Activated CD8-positive, alpha-beta T cell treated with anti-CD3 and anti-CD28 coated beads for 36 hours (primary cell): Measurements from ENCODE around the gene PIK3AP1. TPM values are rescaled to one million over a fixed set of nuclear protein-coding genes. Genes with fewer than 3 reads are reported as not detected.
A peak's percentile ranks its signal among the peaks of the same experiment; 100 is the strongest.

Experiments used
- ATAC-seq: fragments of 200-7000 bp; cut with Tn5 transposase; one replicate; pipeline ENCODE4 v1.10.0; 2021; ENCODE audit warnings: mild to moderate bottlenecking, moderate library complexity
- CTCF ChIA-PET: fragments of 350-600 bp; sonication (Branson Sonifier 250); formaldehyde crosslinking; loops from one replicate; lab custom pipeline; 2021; ENCODE audit warnings: antibody characterized with exemption; lab: Charles Lee
- POLR2A ChIA-PET: fragments of 350-600 bp; sonication (Branson Sonifier 250); formaldehyde crosslinking; loops from one replicate; lab custom pipeline; 2021; ENCODE audit warnings: antibody characterized with exemption; lab: Charles Lee
- DNase-seq: peaks from one replicate; pipeline ENCODE4 v3.0.0-alpha.2; 2020
- H3K27ac Mint-ChIP-seq: one replicate; pipeline ENCODE4 v1.8.0; 2021; ENCODE audit warnings: mild to moderate bottlenecking, mixed read lengths
- H3K27me3 Mint-ChIP-seq: one replicate; pipeline ENCODE4 v1.8.0; 2021; ENCODE audit warnings: mixed read lengths
- H3K36me3 Mint-ChIP-seq: one replicate; pipeline ENCODE4 v1.8.0; 2021; ENCODE audit warnings: low read depth, mixed read lengths
- H3K4me1 Mint-ChIP-seq: one replicate; pipeline ENCODE4 v1.8.0; 2021; ENCODE audit warnings: low read depth, mixed read lengths
- H3K4me3 Mint-ChIP-seq: one replicate; pipeline ENCODE4 v1.8.0; 2021; ENCODE audit warnings: mild to moderate bottlenecking, moderate library complexity, mixed read lengths
- H3K9me3 Mint-ChIP-seq: one replicate; pipeline ENCODE4 v1.8.0; 2021; ENCODE audit warnings: mixed read lengths
- intact Hi-C: fragments of 100-400 bp; cut with micrococcal nuclease; formaldehyde crosslinking; loops from one replicate; pipeline ENCODE4 v1.10.0; 2022
- total RNA-seq, 2 experiments: library from RNA; stranded (reverse); gene quantifications; one replicate each; pipeline ENCODE4 v1.2.3, GENCODE V29; 2021
- TF ChIP-seq, protein P1 (sequence below): fragments of 200-600 bp; IDR thresholded peaks from one replicate; pipeline ENCODE4 v1.8.0; 2022; ENCODE audit warnings: antibody characterized with exemption, mild to moderate bottlenecking

Gene PIK3AP1
- total RNA-seq, 2 experiments from 2014 or later = 4.1 to 4.7 TPM

DNA sequence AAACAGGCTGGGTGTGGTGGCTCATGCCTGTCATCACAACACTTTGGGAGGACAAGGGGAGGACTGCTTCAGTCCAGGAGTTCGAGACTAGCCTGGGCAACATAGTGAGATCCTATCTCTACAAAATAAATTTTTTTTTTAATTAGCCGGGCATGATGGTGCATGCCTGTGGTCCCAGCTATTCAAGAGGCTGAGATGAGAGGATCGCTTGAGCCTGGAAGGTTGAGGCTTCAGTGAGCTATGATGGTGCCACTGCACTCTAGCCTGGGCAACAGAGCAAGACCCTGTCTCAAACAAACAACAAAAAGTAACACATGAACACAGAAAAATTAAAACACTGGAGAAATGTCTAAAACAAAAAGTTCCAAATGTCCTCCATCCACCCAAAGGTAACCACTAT is 22.9 kb downstream of the PIK3AP1 start:
- Mint-ChIP-seq H3K27ac (no peak overlapping the region), H3K36me3 (no peaks in the 10 kb centered on the region), H3K4me1 (peaks cover 27% of the 10 kb centered on the region), H3K9me3 (no peaks in the 10 kb centered on the region), H3K4me3 (no peak overlapping the region), H3K27me3 (no peaks in the 10 kb centered on the region)
- intact Hi-C loops = no loop called here
- no peak for DNase-seq
- TF ChIP-seq, protein P1, sequence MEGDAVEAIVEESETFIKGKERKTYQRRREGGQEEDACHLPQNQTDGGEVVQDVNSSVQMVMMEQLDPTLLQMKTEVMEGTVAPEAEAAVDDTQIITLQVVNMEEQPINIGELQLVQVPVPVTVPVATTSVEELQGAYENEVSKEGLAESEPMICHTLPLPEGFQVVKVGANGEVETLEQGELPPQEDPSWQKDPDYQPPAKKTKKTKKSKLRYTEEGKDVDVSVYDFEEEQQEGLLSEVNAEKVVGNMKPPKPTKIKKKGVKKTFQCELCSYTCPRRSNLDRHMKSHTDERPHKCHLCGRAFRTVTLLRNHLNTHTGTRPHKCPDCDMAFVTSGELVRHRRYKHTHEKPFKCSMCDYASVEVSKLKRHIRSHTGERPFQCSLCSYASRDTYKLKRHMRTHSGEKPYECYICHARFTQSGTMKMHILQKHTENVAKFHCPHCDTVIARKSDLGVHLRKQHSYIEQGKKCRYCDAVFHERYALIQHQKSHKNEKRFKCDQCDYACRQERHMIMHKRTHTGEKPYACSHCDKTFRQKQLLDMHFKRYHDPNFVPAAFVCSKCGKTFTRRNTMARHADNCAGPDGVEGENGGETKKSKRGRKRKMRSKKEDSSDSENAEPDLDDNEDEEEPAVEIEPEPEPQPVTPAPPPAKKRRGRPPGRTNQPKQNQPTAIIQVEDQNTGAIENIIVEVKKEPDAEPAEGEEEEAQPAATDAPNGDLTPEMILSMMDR = no peak
- CTCF ChIA-PET = no interaction called here
- POLR2A ChIA-PET = no interaction called here
- ATAC-seq = no peak

DNA sequence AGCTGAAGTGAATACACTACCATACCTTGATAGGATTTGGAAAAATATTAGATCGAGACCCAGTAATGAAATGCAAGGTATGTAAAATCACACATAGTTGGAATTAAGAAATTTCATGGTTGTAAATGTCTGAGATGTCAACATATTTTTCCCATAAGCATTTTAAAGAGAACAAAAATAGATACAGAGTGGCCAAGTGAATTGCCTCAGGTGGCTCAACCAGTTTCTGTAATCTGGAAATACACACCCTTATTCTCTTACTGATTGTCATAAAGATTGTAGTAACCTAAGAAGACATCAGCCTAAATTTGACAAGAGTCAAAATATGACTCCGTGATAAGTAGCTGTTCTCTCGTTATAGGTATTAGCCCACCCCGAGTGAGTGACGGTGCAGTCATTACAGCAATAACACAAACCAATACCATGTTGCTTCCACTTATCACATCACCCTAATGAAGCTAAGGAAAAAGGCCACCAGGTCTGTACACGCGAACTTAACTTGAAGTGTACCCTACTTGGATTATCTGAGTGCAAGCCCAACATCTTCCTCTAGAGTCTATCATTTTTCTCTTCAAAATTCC is 23.4 kb downstream of the PIK3AP1 start:
- ATAC-seq = no peak
- no peaks in the 10 kb centered on the region for H3K9me3 Mint-ChIP-seq
- ChIA-PET POLR2A (interaction anchor here (0.5 kb wide), 1 partner anchor 236 kb away, joined by 4 read pairs; no protein-coding TSS in a partner anchor), CTCF (interaction anchor here (0.8 kb wide), 1 partner anchor 213 kb away, joined by 3 read pairs; no protein-coding TSS in a partner anchor)
- no peak overlapping the region for H3K4me3 Mint-ChIP-seq
- H3K4me1 Mint-ChIP-seq = peaks cover 27% of the 10 kb centered on the region
- intact Hi-C loops = no loop called here
- H3K27me3 Mint-ChIP-seq = no peaks in the 10 kb centered on the region
- DNase-seq = no peak
- no peak overlapping the region for H3K27ac Mint-ChIP-seq
- TF ChIP-seq, protein P1 = no peak
- no peaks in the 10 kb centered on the region for H3K36me3 Mint-ChIP-seq

DNA sequence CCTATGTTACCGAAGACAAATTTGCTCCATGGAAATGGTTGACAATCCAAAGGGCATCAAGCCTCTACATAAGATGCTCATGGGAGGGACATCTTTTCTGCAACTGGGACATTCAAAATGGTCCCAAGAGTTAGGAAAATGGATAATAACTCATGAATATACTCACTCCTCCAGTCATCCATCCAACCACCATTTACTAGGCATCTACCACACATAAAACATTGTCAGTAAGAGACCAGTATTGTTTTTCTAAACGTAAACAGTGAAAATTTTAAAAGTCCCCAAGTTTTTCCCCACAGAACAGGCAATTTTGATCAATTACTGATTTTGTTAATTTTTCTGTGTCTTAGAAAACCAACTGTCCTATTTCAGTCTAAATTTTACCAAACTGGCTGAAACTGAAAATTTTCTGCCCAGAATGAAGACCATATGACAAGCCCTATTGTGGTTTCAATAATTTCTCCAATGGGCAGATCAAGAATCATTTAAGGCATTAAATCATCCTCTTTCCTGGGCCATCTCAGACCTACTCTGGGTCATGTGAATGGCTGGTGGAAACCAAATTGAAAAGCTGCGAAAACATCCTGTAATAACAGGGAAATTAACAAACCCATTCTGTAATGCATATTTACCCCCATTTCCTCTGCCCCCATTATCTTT is 24.2 kb downstream of the PIK3AP1 start:
- POLR2A ChIA-PET = interaction anchor here (0.5 kb wide), 1 partner anchor 236 kb away, joined by 4 read pairs; no protein-coding TSS in a partner anchor
- Mint-ChIP-seq H3K9me3 (no peaks in the 10 kb centered on the region), H3K27me3 (no peaks in the 10 kb centered on the region), H3K4me1 (peaks cover 34% of the 10 kb centered on the region), H3K4me3 (no peak overlapping the region), H3K36me3 (no peaks in the 10 kb centered on the region), H3K27ac (peak overlapping the region; percentile 87)
- ATAC-seq (peak; percentile 47), DNase-seq (no peak)
- intact Hi-C loops = no loop called here
- TF ChIP-seq, protein P1 = no peak
- CTCF ChIA-PET = interaction anchor here (0.8 kb wide), 1 partner anchor 214 kb away, joined by 3 read pairs; no protein-coding TSS in a partner anchor

DNA sequence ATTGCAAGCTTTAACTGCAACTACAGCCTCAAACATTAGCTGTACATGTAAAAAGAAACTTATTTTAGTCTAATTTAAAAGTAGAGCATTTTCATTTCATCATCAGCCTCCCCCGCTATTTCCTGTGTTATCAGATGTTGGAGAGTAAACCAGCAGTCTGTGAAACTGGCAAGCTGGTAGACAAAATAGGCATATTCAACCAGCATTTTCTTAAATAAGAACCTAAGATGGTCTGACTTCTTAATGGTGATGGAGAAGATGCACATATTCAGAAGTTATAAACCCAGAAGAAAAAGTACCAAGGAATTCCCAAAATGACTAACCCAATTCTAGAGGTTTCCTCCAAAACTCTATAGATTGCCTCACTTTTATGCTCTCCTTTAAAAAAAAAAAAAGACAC is 24.9 kb downstream of the PIK3AP1 start:
- CTCF ChIA-PET = interaction anchor here (1.5 kb wide), 1 partner anchor 52 kb away, joined by 7 read pairs; no protein-coding TSS in a partner anchor
- peak overlapping the region; percentile 87 for H3K27ac Mint-ChIP-seq
- intact Hi-C loops = no loop called here

More for the DNA sequence above, 24.9 kb downstream of the PIK3AP1 start:
- Mint-ChIP-seq H3K4me3 (peak overlapping the region; percentile 36), H3K27me3 (no peaks in the 10 kb centered on the region), H3K4me1 (peaks cover 36% of the 10 kb centered on the region), H3K36me3 (no peaks in the 10 kb centered on the region), H3K9me3 (no peaks in the 10 kb centered on the region)
- POLR2A ChIA-PET = no interaction called here
- DNase-seq (peak; percentile 54), ATAC-seq (peak; percentile 65)
- TF ChIP-seq, protein P1 = no peak
